Fibroblast of mammary gland (primary cell): ENCODE measurements around the gene ST6GAL1.
"Not testable (repeated sequence)": the region's sequence is repeated elsewhere in the genome, so short reads cannot be mapped to it uniquely, and the experiment has no call there.

ENCODE experiments used
- DNase-seq: peaks from one replicate; pipeline ENCODE4 v3.0.0-alpha.2; 2010; ENCODE audit warnings: low read depth
- H3K4me3 ChIP-seq: 2 replicates; pipeline ENCODE4 v1.5.1; 2011; ENCODE audit warnings: low read depth, mild to moderate bottlenecking, low read length, moderate library complexity; ENCODE audit not compliant: control insufficient read depth
- CTCF ChIP-seq: conservative IDR thresholded peaks from 2 replicates; pipeline ENCODE4 v1.5.1; 2011; ENCODE audit warnings: low read depth, low read length, inconsistent platforms; ENCODE audit not compliant: control insufficient read depth, insufficient read depth

ST6GAL1 gene

GRCh38 chr3:187046033-187046432 is 115.7 kb downstream of the ST6GAL1 start:
- no peak overlapping the region for H3K4me3 ChIP-seq
- DNase-seq: no peak
- TF ChIP-seq CTCF: no peak

GRCh38 chr3:187049462-187050101 is 119.3 kb downstream of the ST6GAL1 start:
- H3K4me3 ChIP-seq: no peak overlapping the region
- no peak for TF ChIP-seq CTCF
- DNase-seq: no peak

- no peak overlapping the region for H3K4me3 ChIP-seq
- TF ChIP-seq CTCF: no peak
- no peak for DNase-seq
These were observed 120.7 kb downstream of the ST6GAL1 start for GRCh38 chr3:187051066-187051465.

DNA sequence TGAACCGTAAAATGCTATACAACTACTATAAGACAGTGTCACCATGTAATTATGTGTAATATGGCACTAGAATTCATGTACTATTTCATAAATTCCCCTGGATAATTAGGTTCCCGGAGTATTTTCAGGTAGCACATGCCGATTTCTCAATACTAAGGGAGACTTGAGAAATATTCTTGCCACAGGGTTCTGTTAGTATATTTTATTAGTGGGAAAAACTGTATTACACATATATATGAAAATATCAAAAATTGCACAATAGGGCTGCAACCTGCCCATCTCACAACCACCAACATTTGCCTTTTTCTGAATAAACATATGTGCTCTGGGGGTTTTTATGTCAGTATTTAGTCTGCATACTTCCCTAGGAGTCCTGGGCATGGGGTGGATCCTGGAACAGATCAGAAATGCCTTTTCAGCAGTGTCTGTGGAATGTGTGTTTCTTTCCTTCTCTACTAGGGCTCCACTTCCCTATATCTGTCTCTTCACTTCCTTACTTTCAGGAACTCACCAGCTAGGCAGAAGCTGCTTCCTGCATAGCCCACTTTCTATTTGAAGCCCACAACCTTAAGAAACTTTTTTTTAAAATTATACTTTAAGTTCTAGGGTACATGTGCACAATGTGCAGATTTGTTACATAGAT is 121.5 kb downstream of the ST6GAL1 start:
- no peak overlapping the region for H3K4me3 ChIP-seq
- no peak for TF ChIP-seq CTCF
- DNase-seq: no peak

DNA sequence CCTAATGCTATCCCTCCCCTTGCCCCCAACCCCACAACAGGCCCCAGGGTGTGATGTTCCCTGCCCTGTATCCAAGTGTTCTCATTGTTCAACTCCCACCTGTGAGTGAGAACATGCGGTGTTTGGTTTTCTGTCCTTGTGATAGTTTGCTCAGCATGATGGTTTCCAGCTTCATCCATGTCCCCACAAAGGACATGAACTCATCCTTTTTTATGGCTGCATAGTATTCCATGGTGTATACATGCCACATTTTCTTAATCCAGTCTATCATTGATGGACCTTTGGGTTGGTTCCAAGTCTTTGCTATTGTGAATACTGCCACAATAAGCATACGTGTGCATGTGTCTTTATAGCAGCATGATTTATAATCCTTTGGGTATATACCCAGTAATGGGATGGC is 122.1 kb downstream of the ST6GAL1 start:
- H3K4me3 ChIP-seq: not testable (repeated sequence)

DNA sequence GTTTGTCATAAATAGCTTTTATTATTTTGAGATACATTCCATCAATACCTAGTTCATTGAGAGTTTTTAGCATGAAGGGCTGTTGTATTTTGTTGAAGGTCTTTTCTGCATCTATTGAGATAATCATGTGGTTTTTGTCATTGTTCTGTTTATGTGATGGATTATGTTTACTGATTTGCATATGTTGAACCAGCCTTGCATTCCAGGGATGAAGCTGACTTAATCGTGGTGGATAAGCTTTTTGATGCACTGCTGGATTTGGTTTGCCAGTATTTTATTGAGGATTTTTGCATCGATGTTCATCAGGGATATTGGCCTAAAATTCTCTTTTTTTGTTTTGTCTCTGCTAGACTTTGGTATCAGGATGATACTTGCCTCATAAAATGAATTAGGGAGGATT is 124.1 kb downstream of the ST6GAL1 start:
- not testable (repeated sequence) for DNase-seq

More for the DNA sequence above, 122.1 kb downstream of the ST6GAL1 start:
- not testable (repeated sequence) for DNase-seq

DNA sequence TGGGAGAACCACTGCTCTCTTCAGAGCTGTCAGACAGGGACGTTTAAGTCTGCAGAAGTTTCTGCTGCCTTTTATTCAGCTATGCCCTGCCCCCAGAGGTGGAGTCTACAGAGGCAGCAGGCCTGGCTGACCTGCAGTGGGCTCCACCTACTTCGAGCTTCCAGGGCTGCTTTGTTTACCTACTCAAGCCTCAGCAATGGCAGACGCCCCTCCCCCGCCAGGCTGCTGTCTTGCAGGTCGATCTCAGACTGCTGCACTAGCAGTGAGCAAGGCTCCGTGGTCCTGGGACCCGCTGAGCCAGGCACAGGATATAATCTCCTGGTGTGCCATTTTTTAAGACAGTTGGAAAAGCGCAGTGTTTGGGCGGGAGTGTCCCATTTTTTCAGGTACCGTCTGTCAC is 127.5 kb downstream of the ST6GAL1 start:
- H3K4me3 ChIP-seq, DNase-seq: not testable (repeated sequence)

More for the DNA sequence above, 124.1 kb downstream of the ST6GAL1 start:
- H3K4me3 ChIP-seq: not testable (repeated sequence)

DNA sequence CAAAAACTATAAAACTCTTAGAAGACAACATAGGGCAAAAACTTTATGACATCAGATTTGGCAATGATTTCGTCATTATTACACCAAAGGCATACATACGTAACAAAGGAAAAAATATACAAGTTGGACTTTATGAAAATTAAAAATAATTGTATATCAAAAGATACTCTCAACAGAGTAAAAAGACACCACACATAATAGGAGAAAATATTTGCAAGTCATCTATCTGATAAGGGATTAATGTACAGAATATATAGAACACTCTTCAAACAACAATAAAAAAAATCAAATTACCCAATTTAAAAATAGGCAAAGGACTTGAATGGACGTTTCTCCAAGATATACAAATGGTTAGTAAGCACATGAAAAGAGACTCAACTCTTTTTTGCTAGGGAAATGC is 131.4 kb downstream of the ST6GAL1 start:
- no peak overlapping the region for H3K4me3 ChIP-seq
- no peak for TF ChIP-seq CTCF
- DNase-seq: no peak
